Upper lobe of left lung (tissue), 6 donors: ENCODE measurements around the gene ATXN2. TPM values are rescaled to one million over a fixed set of nuclear protein-coding genes. Genes with fewer than 3 reads are reported as not detected.
A peak's percentile ranks its signal among the peaks of the same experiment; 100 is the strongest.

Experiments used
- ATAC-seq, 2 donors: fragments of 200-7000 bp; cut with Tn5 transposase; one replicate each; pipeline ENCODE4 v1.9.1; 2022; ENCODE audit warnings: mild to moderate bottlenecking in 2 of 2, moderate library complexity in 2 of 2; ENCODE audit not compliant: low FRiP score in 2 of 2
- DNase-seq, 2 donors: peaks; one replicate each; pipeline ENCODE4 v3.0.0-alpha.2; 2019 to 2020
- H3K27ac ChIP-seq, 4 donors: fragments of 200-600 bp; sonication (generic); one replicate each; pipeline ENCODE4 v1.5.1; 2016 to 2019
- H3K27me3 ChIP-seq, 4 donors: fragments of 200-600 bp; sonication (generic); one replicate each; pipeline ENCODE4 v1.5.1; 2017 to 2019
- H3K36me3 ChIP-seq, 4 donors: fragments of 200-600 bp; sonication (generic); one replicate each; pipeline ENCODE4 v1.5.1; 2016 to 2019
- H3K4me1 ChIP-seq, 4 donors: fragments of 200-600 bp; sonication (generic); one replicate each; pipeline ENCODE4 v1.5.1; 2018 to 2019
- H3K4me3 ChIP-seq, 4 donors: fragments of 200-600 bp; sonication (generic); one replicate each; pipeline ENCODE4 v1.5.1; 2017 to 2019; ENCODE audit warnings: mild to moderate bottlenecking in 2 of 4, moderate library complexity in 1 of 4
- H3K9me3 ChIP-seq, 4 donors: fragments of 200-600 bp; sonication (generic); one replicate each; pipeline ENCODE4 v1.5.1; 2018 to 2019
- EP300 ChIP-seq, 4 donors: sonication (generic); formaldehyde crosslinking; IDR thresholded peaks; one replicate each; pipeline ENCODE4 v1.5.1; 2017; ENCODE audit warnings: antibody characterized with exemption in 4 of 4, control low read depth in 2 of 4
- POLR2A ChIP-seq, 4 donors: fragments of 450-650 bp; IDR thresholded peaks; one replicate each; pipeline ENCODE4 v1.5.1; 2016 to 2017; ENCODE audit warnings: antibody characterized with exemption in 4 of 4, mild to moderate bottlenecking in 2 of 4
- POLR2AphosphoS5 ChIP-seq, 2 donors: sonication (generic); formaldehyde crosslinking; IDR thresholded peaks; one replicate each; pipeline ENCODE4 v1.5.1; 2017; ENCODE audit warnings: antibody characterized with exemption in 2 of 2
- WGBS, 2 donors: methylation state at CpG; one replicate each; pipeline ENCODE4 v1.1.5; 2017 to 2018; 5-methylcytosine and 5-hydroxymethylcytosine counted together
- total RNA-seq, 6 donors: library from RNA; depleted of rRNA in 4 of 6; stranded (reverse); fragments of >200 nt in 4 of 6; gene quantifications; one replicate each; pipeline versions ENCODE4 v1.1.0 to v1.2.1, GENCODE V29; 2016 to 2021
- TF ChIP-seq, protein P1 (sequence below), 6 experiments: fragments of 450-650 bp in 4 of 6; fragments of 200-600 bp in 2 of 6; sonication (generic) in 2 of 6; IDR thresholded peaks; one replicate each; pipeline ENCODE4 v1.5.1; 2016 to 2019; ENCODE audit warnings: antibody characterized with exemption in 6 of 6
- donor health status: DM: no; HTN: no; CAD: no; lungs with moderate emphysema.
- donor health status: DM: no; HTN: yes; CAD: no; lungs with severe emphysema.

Gene ATXN2
- total RNA-seq, 6 donors from 2014 or later = 50.7 to 189 (median 75.2) TPM

DNA sequence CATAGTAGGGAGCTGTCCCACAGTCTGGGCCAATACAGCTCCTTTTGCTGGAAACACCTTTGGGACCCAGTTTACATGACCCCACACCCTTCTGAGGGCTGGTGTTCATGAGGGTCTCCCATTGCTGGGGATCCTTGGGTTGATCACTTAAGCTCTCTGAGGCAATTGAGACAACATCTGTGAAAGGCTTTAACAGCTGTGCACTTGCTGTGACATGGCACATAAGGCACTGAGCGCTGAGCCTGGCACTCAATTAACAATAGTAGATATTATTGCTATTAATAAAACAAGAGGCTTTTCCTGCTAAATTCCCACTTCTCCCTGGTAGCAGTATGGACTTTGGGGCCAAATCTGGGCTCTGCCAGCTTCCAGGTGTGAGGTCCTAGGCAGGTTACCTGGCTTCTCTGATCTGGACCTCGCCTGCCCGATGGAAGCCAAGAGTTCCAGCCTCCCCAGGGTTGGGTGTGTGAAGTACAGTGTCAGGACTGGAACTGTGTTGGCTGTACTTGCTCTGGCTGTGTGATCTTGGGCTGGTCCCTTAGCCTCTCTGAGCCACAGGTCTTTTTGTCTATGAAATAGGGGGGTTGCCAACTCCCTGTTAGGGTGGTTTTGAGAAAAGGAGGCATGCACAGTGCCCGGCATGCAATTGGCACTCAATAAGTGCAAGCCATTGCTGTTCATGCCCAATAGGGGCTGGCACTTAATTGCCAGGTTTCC lies 190.3 kb downstream of the ATXN2 start:
- 77 to 80% methylated on average over 3 to 4 of the region's 4 CpGs for WGBS, 2 donors
- TF ChIP-seq EP300 (IDR thresholded peaks at IDR 0.05) (no peak), POLR2A (IDR thresholded peaks at IDR 0.05) (no peak), POLR2AphosphoS5 (IDR thresholded peaks at IDR 0.05) (no peak)
- TF ChIP-seq, protein P1, sequence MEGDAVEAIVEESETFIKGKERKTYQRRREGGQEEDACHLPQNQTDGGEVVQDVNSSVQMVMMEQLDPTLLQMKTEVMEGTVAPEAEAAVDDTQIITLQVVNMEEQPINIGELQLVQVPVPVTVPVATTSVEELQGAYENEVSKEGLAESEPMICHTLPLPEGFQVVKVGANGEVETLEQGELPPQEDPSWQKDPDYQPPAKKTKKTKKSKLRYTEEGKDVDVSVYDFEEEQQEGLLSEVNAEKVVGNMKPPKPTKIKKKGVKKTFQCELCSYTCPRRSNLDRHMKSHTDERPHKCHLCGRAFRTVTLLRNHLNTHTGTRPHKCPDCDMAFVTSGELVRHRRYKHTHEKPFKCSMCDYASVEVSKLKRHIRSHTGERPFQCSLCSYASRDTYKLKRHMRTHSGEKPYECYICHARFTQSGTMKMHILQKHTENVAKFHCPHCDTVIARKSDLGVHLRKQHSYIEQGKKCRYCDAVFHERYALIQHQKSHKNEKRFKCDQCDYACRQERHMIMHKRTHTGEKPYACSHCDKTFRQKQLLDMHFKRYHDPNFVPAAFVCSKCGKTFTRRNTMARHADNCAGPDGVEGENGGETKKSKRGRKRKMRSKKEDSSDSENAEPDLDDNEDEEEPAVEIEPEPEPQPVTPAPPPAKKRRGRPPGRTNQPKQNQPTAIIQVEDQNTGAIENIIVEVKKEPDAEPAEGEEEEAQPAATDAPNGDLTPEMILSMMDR (IDR thresholded peaks at IDR 0.05) = no peak
- Histone ChIP-seq H3K27ac (peak overlapping the region; percentile 69 to 96 (median 92)), H3K27me3 (no peaks in the 10 kb centered on the region), H3K4me3 (peak overlapping the region in 3 of 4 donors; percentile 14 to 92 (median 25)), H3K9me3 (no peaks in the 10 kb centered on the region), H3K4me1 (peaks cover 71 to 90% (median 84%) of the 10 kb centered on the region in 4 donors), H3K36me3 (no peaks in the 10 kb centered on the region)
- no peak for ATAC-seq
- no peak for DNase-seq

DNA sequence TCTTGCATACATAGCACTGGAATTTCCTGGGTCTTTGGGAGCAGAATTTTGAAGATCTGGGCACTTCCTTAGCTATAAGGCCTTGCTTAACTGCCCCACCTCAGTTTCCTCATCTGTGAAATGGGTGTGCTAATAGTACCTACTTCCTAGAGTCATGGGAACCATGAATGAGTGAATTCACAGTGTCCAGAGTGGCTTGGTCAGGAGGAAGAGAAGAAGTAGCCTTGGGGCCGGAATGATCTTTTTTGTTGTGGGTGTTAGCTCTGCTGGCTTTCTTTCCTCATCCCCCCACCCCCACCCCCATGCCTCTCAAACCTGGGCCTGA lies 191.0 kb downstream of the ATXN2 start:
- no peak for DNase-seq
- no peaks in the 10 kb centered on the region for H3K9me3 ChIP-seq
- WGBS, 2 donors = 75% methylated on average over 1 of the region's 1 CpG
- H3K27ac ChIP-seq = peak overlapping the region; percentile 69 to 96 (median 92)
- TF ChIP-seq EP300 (IDR thresholded peaks at IDR 0.05) (no peak), POLR2AphosphoS5 (IDR thresholded peaks at IDR 0.05) (no peak), POLR2A (IDR thresholded peaks at IDR 0.05) (no peak)
- TF ChIP-seq, protein P1 (IDR thresholded peaks at IDR 0.05) = no peak
- peak overlapping the region in 3 of 4 donors; percentile 82 to 97 (median 92) for H3K4me3 ChIP-seq
- peaks cover 73 to 90% (median 88%) of the 10 kb centered on the region in 4 donors for H3K4me1 ChIP-seq
- ATAC-seq = no peak
- no peaks in the 10 kb centered on the region for H3K27me3 ChIP-seq
- no peaks in the 10 kb centered on the region for H3K36me3 ChIP-seq

DNA sequence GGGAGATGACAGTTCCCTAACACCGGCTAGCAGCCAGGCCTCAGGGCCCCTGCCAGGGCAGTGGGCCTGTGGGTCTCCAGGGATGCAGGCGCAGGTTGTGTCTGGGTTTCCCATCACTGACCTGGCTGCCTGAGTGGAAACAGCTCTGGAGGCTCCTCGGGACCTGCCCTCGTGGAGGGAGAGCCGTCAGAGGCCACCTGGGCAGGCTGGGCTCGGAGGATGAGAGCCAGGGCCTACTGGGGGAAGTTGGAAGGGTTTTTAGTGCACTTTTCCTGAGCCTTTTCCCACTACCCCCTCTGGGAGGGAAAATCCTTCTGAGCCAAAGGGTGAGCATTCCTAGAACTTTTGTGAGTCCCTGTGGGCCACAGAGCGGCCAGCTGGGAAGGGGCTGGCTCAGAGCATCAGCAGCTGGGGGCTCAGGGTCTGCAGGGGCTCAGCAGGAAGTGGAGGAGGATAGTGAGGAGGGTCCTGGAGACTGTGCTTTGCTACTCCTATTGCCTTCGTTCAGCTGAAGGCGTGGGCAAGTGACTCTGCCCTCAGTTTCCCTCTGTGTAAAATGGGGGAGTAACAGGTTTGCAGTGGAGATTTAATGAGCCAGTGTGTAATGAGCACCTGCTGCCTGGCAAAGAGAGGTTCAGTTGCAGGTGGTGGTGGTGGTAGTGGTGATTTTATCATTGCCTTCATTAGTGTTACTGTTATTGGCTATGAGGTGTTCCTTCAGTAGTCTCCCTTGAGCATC lies 191.6 kb downstream of the ATXN2 start:
- no peak for TF ChIP-seq POLR2A (IDR thresholded peaks at IDR 0.05)
- TF ChIP-seq, protein P1 (IDR thresholded peaks at IDR 0.05) = no peak
- no peak for TF ChIP-seq POLR2AphosphoS5 (IDR thresholded peaks at IDR 0.05)
- TF ChIP-seq EP300 (IDR thresholded peaks at IDR 0.05) = no peak
- 50 to 57% methylated on average over 6 to 9 of the region's 9 CpGs for WGBS, 2 donors
- ATAC-seq (no peak), DNase-seq (no peak)
- no peaks in the 10 kb centered on the region for H3K27me3 ChIP-seq
- peaks cover 77 to 90% (median 88%) of the 10 kb centered on the region in 4 donors for H3K4me1 ChIP-seq
- peak overlapping the region; percentile 91 to 96 (median 93) for H3K27ac ChIP-seq
- H3K9me3 ChIP-seq = no peaks in the 10 kb centered on the region
- peak overlapping the region; percentile 79 to 97 (median 87) for H3K4me3 ChIP-seq
- H3K36me3 ChIP-seq = no peaks in the 10 kb centered on the region

DNA sequence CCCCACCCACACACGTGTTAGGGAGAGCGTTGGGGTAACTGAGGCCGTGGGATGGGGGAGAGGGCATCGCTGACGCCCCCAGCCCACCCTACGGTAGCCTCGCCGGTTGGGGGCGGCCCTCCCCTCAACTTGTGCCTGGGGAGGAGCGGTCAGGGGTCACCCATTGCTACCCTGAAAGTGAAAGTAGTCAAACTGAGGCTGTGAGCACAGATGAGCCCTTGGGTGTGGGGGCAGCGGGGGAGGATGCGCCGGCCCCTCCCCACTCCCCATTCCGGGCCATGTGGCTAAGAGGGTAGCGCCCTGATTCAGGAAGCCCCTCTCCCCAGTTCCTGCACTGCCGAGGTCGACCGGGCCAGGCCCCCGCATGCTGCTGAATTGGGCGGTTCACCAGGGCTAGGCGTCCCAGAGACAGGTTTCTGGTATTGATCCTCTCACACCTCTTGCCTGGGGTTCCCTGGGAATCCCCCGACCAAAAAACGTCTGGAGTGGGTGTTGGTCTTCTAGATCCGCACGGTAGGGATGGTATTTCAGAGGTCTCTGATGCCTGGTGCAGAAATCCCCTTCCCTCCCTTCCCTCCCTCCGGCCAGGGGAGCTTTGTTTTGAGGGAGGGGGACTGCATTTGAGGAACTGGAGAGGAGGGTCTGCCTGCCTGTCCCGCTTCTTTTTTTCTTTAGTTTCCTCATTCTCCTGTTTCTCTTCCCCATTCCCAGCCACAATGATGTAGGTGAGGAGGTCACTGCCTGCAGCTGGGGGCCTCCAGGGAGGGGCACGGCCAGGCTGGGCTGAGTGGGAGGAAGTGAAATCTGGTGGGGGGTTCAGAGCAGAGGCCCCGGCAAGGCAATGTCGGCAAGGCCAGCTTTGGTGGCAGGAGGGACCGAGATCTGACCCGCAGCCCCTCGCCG lies 192.4 kb downstream of the ATXN2 start:
- Histone ChIP-seq H3K4me3 (peak overlapping the region; percentile 79 to 97 (median 87)), H3K27me3 (no peaks in the 10 kb centered on the region), H3K9me3 (no peaks in the 10 kb centered on the region), H3K27ac (peak overlapping the region; percentile 91 to 96 (median 93)), H3K36me3 (no peaks in the 10 kb centered on the region), H3K4me1 (peaks cover 70 to 84% (median 82%) of the 10 kb centered on the region in 4 donors)
- WGBS, 2 donors = 13 to 16% methylated on average over 13 to 31 of the region's 34 CpGs
- TF ChIP-seq POLR2A (IDR thresholded peaks at IDR 0.05) = peak in 2 of 4 donors; percentile 19 to 57
- TF ChIP-seq, protein P1 (IDR thresholded peaks at IDR 0.05) = no peak
- ATAC-seq (peak in 1 of 2 donors; percentile 18), DNase-seq (peak; percentile 52 to 83)
